IMR-90 (cell line): ENCODE measurements around the gene VRK2.

Experiments
- CTCF ChIP-seq: conservative IDR thresholded peaks from 2 replicates; pipeline ENCODE4 v1.5.1; 2012; ENCODE audit warnings: mild to moderate bottlenecking, low read depth, low read length, improper control_type of control experiment
- MAZ ChIP-seq: IDR thresholded peaks from 2 replicates; pipeline ENCODE4 v1.6.1; 2012; ENCODE audit warnings: low read depth, mild to moderate bottlenecking, low read length, improper control_type of control experiment, moderate library complexity, borderline replicate concordance
- POLR2A ChIP-seq: IDR thresholded peaks from 2 replicates; pipeline ENCODE4 v1.6.1; 2012; ENCODE audit warnings: mild to moderate bottlenecking, low read depth, low read length
- RAD21 ChIP-seq: IDR thresholded peaks from 2 replicates; pipeline ENCODE4 v1.6.1; 2012; ENCODE audit warnings: low read length, improper control_type of control experiment
- RCOR1 ChIP-seq: IDR thresholded peaks from 2 replicates; pipeline ENCODE4 v1.6.1; 2012; ENCODE audit warnings: mild to moderate bottlenecking, low read length, improper control_type of control experiment; ENCODE audit not compliant: insufficient replicate concordance

- TF ChIP-seq CTCF (no peak), RAD21 (no peak), MAZ (no peak), POLR2A (no peak), RCOR1 (no peak)
Observed at GRCh38 chr2:58055033-58055786, 8.6 kb downstream of the VRK2 start.
